ENCODE measurements around the gene CHN2.

The CHN2 gene

GRCh38 chr7:29329686-29330085, 135.1 kb downstream of the CHN2 start:
- in situ Hi-C loops (cut with MboI; ENCODE audit: low sequenced_read_pairs) = no loop called here

- in situ Hi-C loops (cut with MboI; ENCODE audit: low sequenced_read_pairs) = no loop called here
These were observed 135.6 kb downstream of the CHN2 start for GRCh38 chr7:29330136-29330535.

- in situ Hi-C loops (cut with MboI; ENCODE audit: low sequenced_read_pairs) = no loop called here
These were observed 136.6 kb downstream of the CHN2 start for GRCh38 chr7:29331163-29331562.

GRCh38 chr7:29332042-29332811, 137.7 kb downstream of the CHN2 start:
- in situ Hi-C loops (cut with MboI; ENCODE audit: low sequenced_read_pairs) = no loop called here

GRCh38 chr7:29332875-29333855, 138.6 kb downstream of the CHN2 start:
- in situ Hi-C loops (cut with MboI; ENCODE audit: low sequenced_read_pairs) = no loop called here

GRCh38 chr7:29335188-29336083, 140.9 kb downstream of the CHN2 start:
- in situ Hi-C loops (cut with MboI; ENCODE audit: low sequenced_read_pairs) = no loop called here

- in situ Hi-C loops (cut with MboI; ENCODE audit: low sequenced_read_pairs) = no loop called here
These were observed 143.1 kb downstream of the CHN2 start for GRCh38 chr7:29337546-29338116.

GRCh38 chr7:29340696-29341095, 146.1 kb downstream of the CHN2 start:
- in situ Hi-C loops (cut with MboI; ENCODE audit: low sequenced_read_pairs) = no loop called here

GRCh38 chr7:29341156-29341555, 146.6 kb downstream of the CHN2 start:
- in situ Hi-C loops (cut with MboI; ENCODE audit: low sequenced_read_pairs) = no loop called here

- in situ Hi-C loops (cut with MboI; ENCODE audit: low sequenced_read_pairs) = no loop called here
These were observed 148.2 kb downstream of the CHN2 start for GRCh38 chr7:29342761-29343160.

GRCh38 chr7:29343399-29343798, 148.8 kb downstream of the CHN2 start:
- in situ Hi-C loops (cut with MboI; ENCODE audit: low sequenced_read_pairs) = no loop called here

- in situ Hi-C loops (cut with MboI; ENCODE audit: low sequenced_read_pairs) = no loop called here
These were observed 149.9 kb downstream of the CHN2 start for GRCh38 chr7:29344334-29344978.

GRCh38 chr7:29345590-29345989, 151.0 kb downstream of the CHN2 start:
- in situ Hi-C loops (cut with MboI; ENCODE audit: low sequenced_read_pairs) = no loop called here

GRCh38 chr7:29346231-29346978, 151.8 kb downstream of the CHN2 start:
- in situ Hi-C loops (cut with MboI; ENCODE audit: low sequenced_read_pairs) = no loop called here

GRCh38 chr7:29349362-29349761, 154.8 kb downstream of the CHN2 start:
- in situ Hi-C loops (cut with MboI; ENCODE audit: low sequenced_read_pairs) = no loop called here

- in situ Hi-C loops (cut with MboI; ENCODE audit: low sequenced_read_pairs) = no loop called here
These were observed 155.8 kb downstream of the CHN2 start for GRCh38 chr7:29350351-29350750.

- in situ Hi-C loops (cut with MboI; ENCODE audit: low sequenced_read_pairs) = no loop called here
These were observed 157.5 kb downstream of the CHN2 start for GRCh38 chr7:29352041-29352440.

GRCh38 chr7:29353810-29354209, 159.2 kb downstream of the CHN2 start:
- in situ Hi-C loops (cut with MboI; ENCODE audit: low sequenced_read_pairs) = no loop called here

GRCh38 chr7:29354340-29354739, 159.8 kb downstream of the CHN2 start:
- in situ Hi-C loops (cut with MboI; ENCODE audit: low sequenced_read_pairs) = no loop called here
